ENCODE data around the gene INPPL1.
"Not testable (repeated sequence)": the region's sequence is repeated elsewhere in the genome, so short reads cannot be mapped to it uniquely, and the experiment has no call there.

Gene INPPL1

DNA sequence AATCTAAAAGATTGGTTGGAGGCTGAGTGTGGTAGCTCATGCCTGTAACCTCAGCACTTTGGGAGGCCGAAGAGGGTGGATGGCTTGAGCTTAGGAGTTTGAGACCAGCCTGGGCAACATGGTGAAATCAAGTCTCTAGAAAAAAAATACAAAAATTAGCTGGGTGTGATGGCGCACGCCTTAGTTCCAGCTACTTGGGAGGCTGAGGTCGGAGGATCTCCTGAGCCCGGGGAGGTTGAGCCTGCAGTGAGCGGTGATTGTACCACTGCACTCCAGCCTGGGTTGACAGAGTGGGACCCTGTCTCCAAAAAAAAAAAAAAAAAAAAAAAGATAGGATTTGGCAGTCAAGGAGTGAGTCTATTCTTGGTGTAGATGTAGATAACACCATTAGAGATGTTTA is 22.0 kb upstream of the INPPL1 start:
- ATAC-seq = no peak

DNA sequence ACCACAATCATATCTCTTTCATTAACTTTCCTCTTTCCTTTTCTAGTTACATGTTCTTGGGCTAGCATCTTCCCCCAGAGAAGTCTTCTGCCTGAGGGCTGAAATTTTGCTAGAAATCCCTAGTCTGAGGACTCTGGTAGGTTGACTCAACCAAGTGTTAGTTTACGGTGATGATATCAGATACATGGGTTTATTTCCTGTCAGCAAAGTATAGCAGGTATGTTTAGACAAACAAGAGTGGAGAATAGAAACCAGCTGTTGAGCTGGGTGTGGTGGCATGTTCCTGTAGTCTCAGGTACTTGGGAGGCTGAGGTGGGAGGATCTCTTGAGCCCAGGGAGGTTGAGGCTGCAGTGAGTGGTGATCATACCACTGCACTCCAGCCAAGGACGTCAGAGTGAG is 21.4 kb upstream of the INPPL1 start:
- TF ChIP-seq SNAI2 (CRISPR knock-in tag; IDR thresholded peaks at IDR 0.05) (no peak), CREB5 (CRISPR knock-in tag; IDR thresholded peaks at IDR 0.05; ENCODE audit: low read depth) (no peak)
- no peak for ATAC-seq

More for the DNA sequence above, 22.0 kb upstream of the INPPL1 start:
- TF ChIP-seq ZFP30 (CRISPR knock-in tag; IDR thresholded peaks at IDR 0.05) (no peak), GLIS3 (CRISPR knock-in tag; IDR thresholded peaks at IDR 0.05) (no peak), ZC3H10 (CRISPR knock-in tag; IDR thresholded peaks at IDR 0.05) (no peak), CSDC2 (CRISPR knock-in tag; IDR thresholded peaks at IDR 0.05) (no peak), ZNF565 (CRISPR knock-in tag; conservative IDR thresholded peaks at IDR 0.05; ENCODE audit: low read depth) (no peak), OSR1 (CRISPR knock-in tag; IDR thresholded peaks at IDR 0.05) (no peak), PPARA (CRISPR knock-in tag; IDR thresholded peaks at IDR 0.05; ENCODE audit: borderline replicate concordance) (no peak), ESRRG (CRISPR knock-in tag; IDR thresholded peaks at IDR 0.05) (no peak), ZFP3 (CRISPR knock-in tag; IDR thresholded peaks at IDR 0.05) (no peak), RARB (CRISPR knock-in tag; IDR thresholded peaks at IDR 0.05) (no peak), CREB5 (CRISPR knock-in tag; IDR thresholded peaks at IDR 0.05; ENCODE audit: low read depth) (no peak), POU6F1 (CRISPR knock-in tag; IDR thresholded peaks at IDR 0.05; ENCODE audit: borderline replicate concordance, low read depth) (no peak)
- TF ChIP-seq, protein P1, sequence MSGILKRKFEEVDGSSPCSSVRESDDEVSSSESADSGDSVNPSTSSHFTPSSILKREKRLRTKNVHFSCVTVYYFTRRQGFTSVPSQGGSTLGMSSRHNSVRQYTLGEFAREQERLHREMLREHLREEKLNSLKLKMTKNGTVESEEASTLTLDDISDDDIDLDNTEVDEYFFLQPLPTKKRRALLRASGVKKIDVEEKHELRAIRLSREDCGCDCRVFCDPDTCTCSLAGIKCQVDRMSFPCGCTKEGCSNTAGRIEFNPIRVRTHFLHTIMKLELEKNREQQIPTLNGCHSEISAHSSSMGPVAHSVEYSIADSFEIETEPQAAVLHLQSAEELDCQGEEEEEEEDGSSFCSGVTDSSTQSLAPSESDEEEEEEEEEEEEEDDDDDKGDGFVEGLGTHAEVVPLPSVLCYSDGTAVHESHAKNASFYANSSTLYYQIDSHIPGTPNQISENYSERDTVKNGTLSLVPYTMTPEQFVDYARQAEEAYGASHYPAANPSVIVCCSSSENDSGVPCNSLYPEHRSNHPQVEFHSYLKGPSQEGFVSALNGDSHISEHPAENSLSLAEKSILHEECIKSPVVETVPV (CRISPR knock-in tag; IDR thresholded peaks at IDR 0.05) = no peak
- TF ChIP-seq, protein P2, sequence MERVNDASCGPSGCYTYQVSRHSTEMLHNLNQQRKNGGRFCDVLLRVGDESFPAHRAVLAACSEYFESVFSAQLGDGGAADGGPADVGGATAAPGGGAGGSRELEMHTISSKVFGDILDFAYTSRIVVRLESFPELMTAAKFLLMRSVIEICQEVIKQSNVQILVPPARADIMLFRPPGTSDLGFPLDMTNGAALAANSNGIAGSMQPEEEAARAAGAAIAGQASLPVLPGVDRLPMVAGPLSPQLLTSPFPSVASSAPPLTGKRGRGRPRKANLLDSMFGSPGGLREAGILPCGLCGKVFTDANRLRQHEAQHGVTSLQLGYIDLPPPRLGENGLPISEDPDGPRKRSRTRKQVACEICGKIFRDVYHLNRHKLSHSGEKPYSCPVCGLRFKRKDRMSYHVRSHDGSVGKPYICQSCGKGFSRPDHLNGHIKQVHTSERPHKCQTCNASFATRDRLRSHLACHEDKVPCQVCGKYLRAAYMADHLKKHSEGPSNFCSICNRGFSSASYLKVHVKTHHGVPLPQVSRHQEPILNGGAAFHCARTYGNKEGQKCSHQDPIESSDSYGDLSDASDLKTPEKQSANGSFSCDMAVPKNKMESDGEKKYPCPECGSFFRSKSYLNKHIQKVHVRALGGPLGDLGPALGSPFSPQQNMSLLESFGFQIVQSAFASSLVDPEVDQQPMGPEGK (CRISPR knock-in tag; IDR thresholded peaks at IDR 0.05; ENCODE audit: borderline replicate concordance) = no peak

- TF ChIP-seq CREB5 (CRISPR knock-in tag; IDR thresholded peaks at IDR 0.05; ENCODE audit: low read depth) (no peak), ZFP3 (CRISPR knock-in tag; IDR thresholded peaks at IDR 0.05) (no peak), TCF4 (CRISPR knock-in tag; IDR thresholded peaks at IDR 0.05; ENCODE audit: borderline replicate concordance) (no peak), ZNF8 (CRISPR knock-in tag; IDR thresholded peaks at IDR 0.05) (no peak), PPARA (CRISPR knock-in tag; IDR thresholded peaks at IDR 0.05; ENCODE audit: borderline replicate concordance) (no peak), BACH2 (CRISPR knock-in tag; IDR thresholded peaks at IDR 0.05; ENCODE audit: borderline replicate concordance) (no peak), ZNF70 (CRISPR knock-in tag; IDR thresholded peaks at IDR 0.05) (no peak), ZNF565 (CRISPR knock-in tag; conservative IDR thresholded peaks at IDR 0.05; ENCODE audit: low read depth) (no peak), CSDC2 (CRISPR knock-in tag; IDR thresholded peaks at IDR 0.05) (no peak), SNAI2 (CRISPR knock-in tag; IDR thresholded peaks at IDR 0.05) (no peak), RARB (CRISPR knock-in tag; IDR thresholded peaks at IDR 0.05) (no peak), GLIS3 (CRISPR knock-in tag; IDR thresholded peaks at IDR 0.05) (no peak), ARNTL (CRISPR knock-in tag; IDR thresholded peaks at IDR 0.05; ENCODE audit: borderline replicate concordance, low read depth) (no peak), TOX (CRISPR knock-in tag; IDR thresholded peaks at IDR 0.05; ENCODE audit: borderline replicate concordance) (no peak), OSR1 (CRISPR knock-in tag; IDR thresholded peaks at IDR 0.05) (no peak), ZC3H10 (CRISPR knock-in tag; IDR thresholded peaks at IDR 0.05) (no peak), ZFP30 (CRISPR knock-in tag; IDR thresholded peaks at IDR 0.05) (no peak), POU6F1 (CRISPR knock-in tag; IDR thresholded peaks at IDR 0.05; ENCODE audit: borderline replicate concordance, low read depth) (no peak)
- TF ChIP-seq, protein P2 (CRISPR knock-in tag; IDR thresholded peaks at IDR 0.05; ENCODE audit: borderline replicate concordance) = no peak
- TF ChIP-seq, protein P1 (CRISPR knock-in tag; IDR thresholded peaks at IDR 0.05) = no peak
- no peak for ATAC-seq
Observed at GRCh38 chr11:72204886-72205285, 19.7 kb upstream of the INPPL1 start.

DNA sequence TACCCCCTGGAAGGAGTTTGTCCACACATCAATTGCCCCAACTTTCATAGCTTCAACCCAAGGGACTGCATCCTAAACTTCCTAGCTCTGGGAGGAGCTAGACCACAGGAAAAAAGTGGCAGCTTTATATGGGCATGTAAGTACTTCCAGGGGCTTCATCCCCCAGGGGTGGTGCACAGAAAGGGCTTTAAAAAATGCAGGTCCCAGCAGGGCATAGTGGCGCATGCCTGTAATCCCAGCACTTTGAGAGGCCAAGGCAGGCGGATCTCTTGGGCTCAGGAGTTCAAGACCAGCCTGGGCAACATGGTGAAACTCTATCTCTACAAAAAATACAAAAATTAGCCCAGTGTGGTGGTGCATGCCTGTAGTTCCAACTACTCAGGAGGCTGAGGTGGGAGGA is 17.8 kb upstream of the INPPL1 start:
- ATAC-seq = not testable (repeated sequence)
